Stimulated activated CD8-positive, alpha-beta memory T cell treated with anti-CD3 and anti-CD28 coated beads, Interleukin-2, amount 100 ng/mL, for 48 hours (primary cell): ENCODE measurements around the gene MYG1.
"Not testable (repeated sequence)": the region's sequence is repeated elsewhere in the genome, so short reads cannot be mapped to it uniquely, and the experiment has no call there.

ENCODE experiments used
- DNase-seq, 2 donors: peaks; one replicate each; pipeline ENCODE4 v3.0.0-alpha.2; 2020; ENCODE audit warnings: low read depth in 2 of 2

MYG1 gene

GRCh38 chr12:53327435-53328042 lies 28.0 kb downstream of the MYG1 start:
- DNase-seq: no peak

DNA sequence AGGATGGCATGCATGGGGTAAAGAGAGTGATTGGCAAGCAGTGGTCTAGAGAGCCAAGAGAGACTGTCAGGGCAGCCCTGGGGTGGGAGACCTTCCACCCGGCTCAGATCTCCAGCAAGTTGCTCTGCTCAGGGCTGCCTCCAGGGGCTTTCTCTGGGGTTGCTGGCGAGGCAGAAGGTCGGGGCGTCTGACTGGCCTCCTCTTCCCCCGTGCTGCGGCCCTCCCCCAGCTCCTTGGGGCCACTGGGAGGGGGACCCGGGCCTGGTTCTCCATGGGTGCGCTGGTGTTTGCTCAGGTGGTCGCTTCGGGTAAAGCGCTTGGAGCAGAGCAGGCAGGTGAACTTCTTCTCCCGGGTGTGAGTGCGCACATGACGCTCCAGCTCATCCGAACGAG lies 28.5 kb downstream of the MYG1 start:
- DNase-seq: no peak

DNA sequence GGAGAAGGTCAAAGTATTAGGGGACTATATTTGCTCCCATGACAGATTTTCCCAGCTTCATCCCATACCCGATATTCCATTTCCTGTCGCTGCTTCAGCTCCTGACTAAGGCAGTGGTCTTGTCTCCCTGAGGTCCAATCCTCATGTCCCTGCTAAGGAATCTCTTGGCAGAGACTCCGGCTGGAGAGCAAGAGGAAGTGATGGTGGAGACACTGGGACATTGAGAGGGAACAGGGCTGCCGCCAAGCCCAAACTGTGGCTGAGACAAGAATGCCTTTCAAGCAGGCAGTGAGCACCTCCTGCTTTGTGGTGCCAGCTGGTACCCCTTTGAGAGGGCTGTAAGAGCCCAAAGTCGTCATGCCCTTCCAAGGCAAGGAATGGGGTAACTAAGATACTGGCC lies 31.2 kb downstream of the MYG1 start:
- DNase-seq: no peak

- not testable (repeated sequence) for DNase-seq
Observed at GRCh38 chr12:53332339-53332738, 32.8 kb downstream of the MYG1 start.

DNA sequence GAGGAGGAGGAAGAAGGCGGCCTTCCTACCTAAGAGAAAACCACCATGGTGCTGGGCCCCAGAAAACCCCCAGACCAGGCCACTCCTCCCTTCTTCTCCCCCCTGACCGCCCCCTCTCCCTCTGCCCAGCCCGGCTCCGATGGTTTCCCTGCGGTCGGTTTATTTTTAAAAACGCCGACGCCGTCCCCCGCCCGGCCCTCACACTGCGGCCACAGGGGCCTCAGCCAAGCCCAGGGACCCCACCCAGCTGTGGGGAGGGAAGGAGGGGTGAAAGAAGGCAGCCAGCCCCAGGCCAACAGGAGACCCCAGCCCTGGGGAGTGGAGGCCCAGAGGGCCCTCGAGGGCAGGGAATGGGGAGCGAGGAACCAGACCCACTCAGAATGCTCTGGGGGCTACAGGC lies 33.2 kb downstream of the MYG1 start:
- no peak for DNase-seq

DNA sequence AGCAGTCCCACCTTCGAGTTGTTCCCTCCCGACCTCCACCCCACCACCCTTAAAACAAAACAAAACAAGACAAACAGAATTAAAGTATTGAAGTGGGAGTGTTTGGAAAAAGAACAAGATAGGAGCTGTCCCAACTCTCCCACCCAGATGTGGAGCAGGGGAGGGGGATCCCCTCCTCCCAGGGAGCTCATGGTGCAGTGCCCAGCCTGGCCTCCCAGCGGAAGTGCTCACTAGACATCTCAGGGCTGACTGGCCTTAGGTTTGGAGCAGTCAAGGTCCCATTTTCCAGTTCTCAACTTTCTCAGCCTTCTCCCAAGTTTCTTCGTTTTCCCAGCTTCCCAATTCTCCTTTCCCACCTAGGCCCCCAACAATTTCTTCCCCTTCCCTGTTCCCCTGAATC lies 33.8 kb downstream of the MYG1 start:
- DNase-seq: no peak

DNA sequence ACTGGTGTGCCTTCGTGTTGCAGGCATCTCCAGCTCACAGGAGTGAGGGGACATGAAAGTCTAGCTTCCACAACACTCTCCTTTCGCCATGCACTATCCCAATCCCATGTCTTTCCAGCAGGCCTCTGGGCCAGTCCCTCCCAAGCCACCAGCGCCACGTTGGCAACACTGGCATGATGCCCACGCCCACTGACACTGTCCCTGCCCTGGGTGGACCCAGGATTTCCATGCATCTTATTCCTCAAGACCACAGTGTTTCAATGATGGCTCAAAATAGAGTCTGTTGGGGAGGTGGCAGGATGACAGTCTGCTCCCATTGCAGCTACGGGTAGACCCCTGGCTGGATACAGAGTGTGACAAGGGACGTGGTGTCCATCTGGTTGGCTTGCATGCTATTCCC lies 34.4 kb downstream of the MYG1 start:
- no peak for DNase-seq

DNA sequence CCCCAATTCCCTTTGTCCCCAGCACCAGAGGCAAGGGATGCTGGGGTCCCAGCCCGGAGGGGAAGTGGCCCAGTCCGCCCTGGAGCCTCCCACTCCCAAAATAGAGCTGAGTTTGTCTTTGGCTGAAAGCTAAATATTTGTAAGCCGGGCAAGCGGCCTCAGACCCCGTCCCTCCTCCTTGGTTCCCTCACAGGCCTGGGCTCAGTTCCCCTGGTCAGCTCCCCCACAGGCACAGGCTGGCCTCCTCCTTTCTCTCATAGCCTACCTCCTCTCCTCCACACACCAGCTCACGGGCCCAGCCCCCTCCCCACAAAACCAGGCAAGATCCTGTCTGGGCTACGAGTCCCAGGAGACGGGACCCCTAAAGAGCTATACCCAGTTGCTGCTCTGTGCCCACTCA lies 35.3 kb downstream of the MYG1 start:
- DNase-seq: no peak

GRCh38 chr12:53336181-53336681 lies 36.7 kb downstream of the MYG1 start, which contains the start of gene SP7:
Gene SP7, minus strand, starts transcription at chr12:53336354. Its CDS starts 708 bp downstream, at chr12:53335646.
- no peak for DNase-seq

DNA sequence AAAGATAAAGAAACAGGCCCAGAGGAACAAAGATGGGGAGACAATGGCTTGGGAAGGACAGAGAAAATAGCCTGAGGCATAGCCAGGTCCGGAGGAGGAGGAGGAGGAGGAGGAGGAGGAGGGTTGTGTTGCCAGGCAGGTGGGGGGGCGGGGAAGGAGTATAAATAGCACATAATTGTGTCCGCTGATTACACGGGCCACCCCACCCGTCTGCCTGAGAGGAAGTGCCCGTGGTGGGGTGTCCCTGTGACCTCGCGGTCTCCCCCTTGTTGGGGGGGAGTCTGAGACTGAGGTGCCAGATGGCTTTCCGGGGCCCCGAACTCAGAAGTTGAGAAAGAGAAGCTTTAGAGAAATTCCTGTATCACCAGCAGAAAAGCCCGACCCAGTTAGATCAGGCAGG lies 38.5 kb downstream of the MYG1 start:
- DNase-seq: no peak

- DNase-seq: no peak
Observed at GRCh38 chr12:53338916-53339315, 39.4 kb downstream of the MYG1 start.

DNA sequence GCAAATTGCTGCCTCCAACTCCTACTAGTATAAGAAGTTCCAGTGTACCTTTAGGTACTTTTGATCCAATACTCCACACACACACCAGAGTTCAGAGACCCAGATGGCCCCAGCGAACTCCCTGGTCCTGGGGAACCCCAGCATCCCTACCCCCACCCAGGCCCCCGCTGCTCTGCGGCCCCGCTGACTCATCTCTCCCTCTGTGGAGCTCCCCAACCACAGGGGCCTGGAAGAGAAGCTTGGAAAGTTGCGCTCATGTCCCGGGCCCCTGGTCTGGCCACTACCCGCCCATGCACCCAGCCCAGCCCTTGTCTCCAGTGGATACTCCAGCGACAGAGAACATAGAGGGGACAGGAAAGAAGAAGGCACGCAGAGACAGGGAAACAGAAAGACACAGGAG lies 40.9 kb downstream of the MYG1 start:
- DNase-seq: peak in 1 of 2 donors; percentile 14

DNA sequence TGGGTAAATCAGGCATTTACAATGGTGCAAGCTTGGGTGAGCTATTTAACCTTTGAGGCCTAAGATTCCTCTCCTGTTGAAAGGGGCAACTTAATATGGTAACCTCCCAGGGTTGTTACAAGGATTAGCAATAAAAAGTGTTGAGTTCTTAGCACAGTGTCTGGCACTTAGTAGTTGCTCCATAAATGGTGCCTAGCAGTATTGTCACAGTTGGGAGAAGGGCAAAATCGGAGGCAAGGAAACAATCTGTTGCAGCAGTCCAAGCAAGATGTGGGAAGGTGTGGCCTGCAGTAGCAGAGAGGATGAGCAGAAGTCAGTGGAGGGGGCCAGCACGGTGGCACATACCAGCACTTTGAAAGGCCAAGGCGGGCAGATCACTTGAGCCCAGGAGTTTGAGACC lies 44.0 kb downstream of the MYG1 start:
- DNase-seq: no peak

- no peak for DNase-seq
Observed at GRCh38 chr12:53343969-53344368, 44.5 kb downstream of the MYG1 start.

- DNase-seq: no peak
Observed at GRCh38 chr12:53344487-53344823, 45.0 kb downstream of the MYG1 start.

- DNase-seq: peak; percentile 54 to 71
Observed at GRCh38 chr12:53344824-53345485, 45.5 kb downstream of the MYG1 start.

DNA sequence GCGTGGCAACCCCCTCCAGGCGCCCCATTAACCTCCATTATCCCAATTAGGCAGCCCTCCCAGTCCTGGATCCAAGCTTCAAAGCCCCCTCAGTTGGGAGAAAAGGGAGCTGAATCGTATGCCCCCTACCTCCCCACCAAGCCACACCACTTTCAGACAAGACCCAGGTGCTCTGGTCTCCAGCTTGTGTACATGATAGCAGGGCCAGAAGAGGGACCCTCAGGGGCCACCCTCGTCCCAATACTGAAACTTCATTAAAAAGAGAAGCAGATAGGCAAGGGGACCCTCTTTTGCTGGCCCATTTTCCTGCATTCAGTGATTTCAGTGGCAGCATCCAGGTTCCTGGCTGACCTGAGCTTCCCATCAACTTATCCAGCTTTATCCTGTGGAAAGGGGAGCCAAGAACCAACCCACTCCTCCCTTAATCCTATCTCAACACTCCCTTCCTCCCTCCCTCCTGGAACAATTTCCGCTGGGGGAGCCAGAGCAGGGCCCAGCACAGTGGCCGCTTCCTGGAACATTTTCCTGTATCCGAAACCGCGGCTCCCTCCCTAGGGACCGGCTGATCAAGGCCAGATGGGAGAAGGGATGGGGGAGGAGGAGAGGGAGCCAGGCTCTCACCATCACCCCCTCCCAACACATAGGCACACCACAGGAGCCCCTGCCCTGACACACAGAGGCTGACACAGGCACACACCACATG lies 46.1 kb downstream of the MYG1 start:
- DNase-seq: no peak

GRCh38 chr12:53346491-53346890 lies 47.0 kb downstream of the MYG1 start:
- DNase-seq: no peak

DNA sequence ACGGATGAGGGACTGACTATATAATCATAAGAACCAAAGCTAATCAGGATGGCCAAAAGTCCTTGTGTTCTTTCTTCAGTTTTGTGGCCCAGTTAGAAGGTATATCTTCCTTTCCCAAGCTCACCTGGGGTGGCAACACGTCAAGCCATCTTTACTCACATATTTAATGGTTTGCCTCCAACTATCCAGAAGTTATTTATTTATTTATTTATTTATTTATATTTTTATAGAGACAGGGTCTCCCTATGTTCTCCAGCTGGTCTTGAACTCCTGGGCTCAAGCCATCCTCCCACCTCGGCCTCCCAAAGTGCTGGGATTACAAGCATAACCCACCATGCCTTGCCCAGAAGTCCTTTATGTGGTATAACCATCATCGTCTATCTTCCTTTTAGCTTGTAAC lies 48.4 kb downstream of the MYG1 start:
- no peak for DNase-seq

- DNase-seq: peak; percentile 49 to 63
Observed at GRCh38 chr12:53352331-53353256, 53.1 kb downstream of the MYG1 start.

- DNase-seq: no peak
Observed at GRCh38 chr12:53353257-53353655, 53.8 kb downstream of the MYG1 start.

DNA sequence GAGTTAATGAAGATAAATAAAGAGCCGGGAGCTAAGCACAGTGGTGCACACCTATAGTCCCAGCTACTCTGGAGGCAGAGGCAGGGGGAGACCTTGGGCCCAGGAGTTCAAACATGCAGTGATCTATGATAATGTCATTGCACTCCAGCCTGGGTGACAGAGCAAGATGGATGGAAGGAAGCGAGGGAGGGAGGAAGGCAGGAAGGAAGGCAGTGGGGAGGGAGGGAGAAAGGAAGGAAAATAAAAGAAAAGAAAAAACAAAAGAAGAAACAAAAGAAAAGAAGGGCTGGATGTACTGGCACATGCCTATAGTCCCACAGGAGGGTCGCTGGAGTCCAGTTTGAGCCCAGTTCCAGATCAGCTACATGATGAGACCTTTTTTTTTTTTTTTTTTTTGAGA lies 55.6 kb downstream of the MYG1 start:
- no peak for DNase-seq
